AG04449 (cell line): ENCODE data around the gene ODF4.

ENCODE experiments used
- CTCF ChIA-PET: fragments of 350-600 bp; formaldehyde crosslinking; extraction: SDS; loops from one replicate; lab custom pipeline; 2021; ENCODE audit warnings: antibody characterized with exemption; lab: Yijun Ruan, JAX
- POLR2A ChIA-PET: fragments of 400-600, 350-600 bp; formaldehyde crosslinking; extraction: SDS; loops from one replicate; lab custom pipeline; 2020; ENCODE audit warnings: antibody characterized with exemption, inconsistent platforms; lab: Yijun Ruan, JAX
- DNase-seq: peaks from one replicate; pipeline ENCODE4 v3.0.0-alpha.2; 2010; ENCODE audit warnings: low read depth, low spot score
- H3K4me3 ChIP-seq: 2 replicates; pipeline ENCODE4 v1.5.1; 2011; ENCODE audit warnings: low read depth, mild to moderate bottlenecking, control low read depth, low read length
- TF ChIP-seq, protein P1 (sequence below): IDR thresholded peaks from one replicate; pipeline ENCODE4 v1.5.1; 2011; ENCODE audit warnings: mild to moderate bottlenecking, moderate library complexity, low read length, control low read depth, inconsistent platforms; ENCODE audit not compliant: insufficient read depth; ENCODE audit errors: missing control alignments

The ODF4 gene

DNA sequence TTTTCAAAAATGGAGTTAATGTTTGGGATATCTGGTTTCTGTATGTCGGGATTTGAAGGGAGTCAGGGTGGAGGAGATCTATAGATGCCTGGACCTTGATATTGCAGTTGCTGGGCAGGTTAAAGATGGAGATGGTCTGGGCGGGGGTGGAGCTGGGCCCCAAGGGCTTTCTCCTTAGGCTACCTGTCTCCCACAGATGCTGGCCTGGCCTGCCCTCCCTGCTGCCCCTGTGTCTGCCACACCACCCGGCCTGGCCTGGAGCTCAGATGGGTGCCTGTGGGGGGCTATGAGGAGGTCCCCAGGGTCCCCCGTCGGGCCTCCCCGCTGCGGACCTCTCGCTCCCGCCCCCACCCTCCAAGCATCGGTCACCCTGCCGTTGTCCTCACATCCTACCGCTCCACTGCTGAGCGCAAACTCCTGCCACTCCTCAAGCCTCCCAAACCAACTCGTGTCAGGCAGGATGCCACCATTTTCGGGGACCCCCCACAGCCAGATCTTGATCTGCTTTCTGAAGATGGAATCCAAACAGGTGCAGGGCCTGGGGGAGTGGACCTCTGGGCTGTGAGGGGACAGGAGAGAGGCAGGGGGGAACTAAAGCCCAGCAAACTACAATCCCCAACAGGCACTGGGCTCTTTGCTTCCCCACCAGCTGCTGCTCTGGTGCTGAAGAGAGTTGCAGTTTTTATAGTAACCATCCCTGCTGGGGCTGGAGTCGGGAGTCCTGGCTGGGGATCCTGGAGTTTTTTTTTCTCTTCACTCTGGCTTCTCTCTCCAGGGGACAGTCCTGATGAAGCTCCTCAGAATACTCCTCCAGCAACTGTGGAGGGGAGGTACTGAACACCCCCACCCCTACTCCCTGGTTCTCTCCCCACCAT, 26.7 kb upstream of the ODF4 start:
- ChIA-PET CTCF (interaction anchor here (0.6 to 2.5 kb wide), 4 partner anchors 13 to 220 kb away, joined by 3 to 10 read pairs (median 3); no protein-coding TSS in a partner anchor), POLR2A (no interaction called here)
- no peak overlapping the region for H3K4me3 ChIP-seq
- TF ChIP-seq, protein P1, sequence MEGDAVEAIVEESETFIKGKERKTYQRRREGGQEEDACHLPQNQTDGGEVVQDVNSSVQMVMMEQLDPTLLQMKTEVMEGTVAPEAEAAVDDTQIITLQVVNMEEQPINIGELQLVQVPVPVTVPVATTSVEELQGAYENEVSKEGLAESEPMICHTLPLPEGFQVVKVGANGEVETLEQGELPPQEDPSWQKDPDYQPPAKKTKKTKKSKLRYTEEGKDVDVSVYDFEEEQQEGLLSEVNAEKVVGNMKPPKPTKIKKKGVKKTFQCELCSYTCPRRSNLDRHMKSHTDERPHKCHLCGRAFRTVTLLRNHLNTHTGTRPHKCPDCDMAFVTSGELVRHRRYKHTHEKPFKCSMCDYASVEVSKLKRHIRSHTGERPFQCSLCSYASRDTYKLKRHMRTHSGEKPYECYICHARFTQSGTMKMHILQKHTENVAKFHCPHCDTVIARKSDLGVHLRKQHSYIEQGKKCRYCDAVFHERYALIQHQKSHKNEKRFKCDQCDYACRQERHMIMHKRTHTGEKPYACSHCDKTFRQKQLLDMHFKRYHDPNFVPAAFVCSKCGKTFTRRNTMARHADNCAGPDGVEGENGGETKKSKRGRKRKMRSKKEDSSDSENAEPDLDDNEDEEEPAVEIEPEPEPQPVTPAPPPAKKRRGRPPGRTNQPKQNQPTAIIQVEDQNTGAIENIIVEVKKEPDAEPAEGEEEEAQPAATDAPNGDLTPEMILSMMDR = no peak
- no peak for DNase-seq

DNA sequence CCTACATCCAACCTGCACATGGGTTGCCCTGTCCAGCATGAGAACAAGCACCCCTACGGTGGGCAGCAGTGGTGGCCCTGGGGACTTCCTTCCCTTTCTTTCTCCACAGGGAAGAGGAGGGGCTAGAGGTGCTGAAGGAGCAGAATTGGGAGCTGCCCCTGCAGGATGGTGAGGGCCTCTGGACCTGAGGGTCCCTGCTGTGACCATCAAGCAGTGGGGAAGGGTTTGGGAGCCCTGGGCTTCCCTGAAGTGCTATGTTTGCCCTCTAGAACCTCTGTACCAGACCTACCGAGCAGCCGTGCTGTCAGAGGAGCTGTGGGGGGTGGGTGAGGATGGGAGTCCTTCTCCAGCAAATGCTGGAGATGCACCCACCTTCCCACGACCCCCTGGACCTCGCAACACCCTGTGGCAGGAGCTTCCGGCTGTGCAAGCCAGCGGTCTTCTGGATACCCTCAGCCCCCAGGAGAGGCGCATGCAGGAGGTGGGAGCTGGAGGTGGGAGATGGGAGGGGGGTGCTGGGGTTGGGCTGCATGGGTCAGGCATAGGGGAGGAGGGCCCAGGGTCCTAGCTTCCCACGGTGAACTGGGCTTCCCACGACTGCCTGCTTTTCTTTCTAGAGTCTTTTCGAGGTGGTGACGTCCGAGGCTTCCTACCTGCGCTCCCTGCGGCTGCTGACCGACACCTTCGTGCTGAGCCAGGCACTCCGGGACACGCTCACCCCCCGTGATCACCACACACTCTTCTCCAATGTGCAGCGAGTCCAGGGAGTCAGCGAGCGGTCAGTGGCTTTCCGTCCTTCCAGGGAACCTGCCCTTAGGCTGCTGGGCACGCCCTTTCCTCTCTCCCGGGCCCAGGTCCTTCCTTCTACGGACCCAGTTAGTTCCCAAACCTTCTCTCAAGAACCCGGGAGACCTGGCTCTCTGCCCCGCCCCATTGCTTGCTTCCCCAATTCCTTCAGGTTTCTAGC, 24.6 kb upstream of the ODF4 start:
- TF ChIP-seq, protein P1 = no peak
- DNase-seq = no peak
- ChIA-PET POLR2A (no interaction called here), CTCF (interaction anchor here (1.7 to 2.7 kb wide), 3 partner anchors 11 to 241 kb away, joined by 5 to 15 read pairs (median 6); no protein-coding TSS in a partner anchor)
- no peak overlapping the region for H3K4me3 ChIP-seq

GRCh38 chr17:8315764-8316217, 23.8 kb upstream of the ODF4 start:
- no peak overlapping the region for H3K4me3 ChIP-seq
- no peak for DNase-seq
- CTCF ChIA-PET = interaction anchor here (2.0 to 2.7 kb wide), 2 partner anchors 11 to 15 kb away, joined by 6 to 15 read pairs; no protein-coding TSS in a partner anchor
- POLR2A ChIA-PET = no interaction called here
- TF ChIP-seq, protein P1 = no peak

GRCh38 chr17:8318010-8318935, 21.4 kb upstream of the ODF4 start:
- ChIA-PET POLR2A (no interaction called here), CTCF (interaction anchor here (2.6 kb wide), 1 partner anchor 18 kb away, joined by 10 read pairs; no protein-coding TSS in a partner anchor)

GRCh38 chr17:8320262-8320661, 19.4 kb upstream of the ODF4 start:
- ChIA-PET CTCF (interaction anchor here (1.2 to 2.6 kb wide), 2 partner anchors 15 to 20 kb away, joined by 5 to 10 read pairs; no protein-coding TSS in a partner anchor), POLR2A (no interaction called here)
- H3K4me3 ChIP-seq = no peak overlapping the region
- DNase-seq = no peak
- TF ChIP-seq, protein P1 = no peak

More at GRCh38 chr17:8318010-8318935, 21.4 kb upstream of the ODF4 start:
- no peak overlapping the region for H3K4me3 ChIP-seq
- DNase-seq = no peak
- TF ChIP-seq, protein P1 = no peak
